Endothelial cell of umbilical vein (primary cell): ENCODE measurements around the gene DTL. TPM values are rescaled to one million over a fixed set of nuclear protein-coding genes. Genes with fewer than 3 reads are reported as not detected.

Experiments
- BruUV-seq: library from RNA; stranded (reverse); fragments of 400-500 nt; replicated peaks from 2 replicates; lab custom pipeline; 2021; lab: Mats Ljungman, UMichigan
- CTCF ChIA-PET: fragments of 300-600, 350-600 bp; sonication (Branson Sonifier 250); formaldehyde crosslinking; loops from one replicate; lab custom pipeline; 2021; ENCODE audit warnings: antibody characterized with exemption, inconsistent platforms; lab: Charles Lee
- POLR2A ChIA-PET: fragments of 300-600, 350-600 bp; sonication (Branson Sonifier 250); formaldehyde crosslinking; loops from one replicate; lab custom pipeline; 2021; ENCODE audit warnings: antibody characterized with exemption, inconsistent platforms; lab: Charles Lee
- DNase-seq: peaks from one replicate; pipeline ENCODE4 v3.0.0-alpha.2; 2011; ENCODE audit warnings: low read depth, low spot score
- FAIRE-seq: peaks from 2 replicates; lab custom pipeline; 2011; peaks lifted over from hg19 to GRCh38; lab: Jason Lieb, UNC
- H2AFZ ChIP-seq: 2 replicates; pipeline ENCODE4 v1.6.0; 2012; ENCODE audit warnings: low read depth, low read length, control low read depth, inconsistent platforms
- H3K27ac ChIP-seq: 2 replicates; pipeline ENCODE4 v1.5.1; 2011; ENCODE audit warnings: low read depth, mild to moderate bottlenecking, control low read depth, low read length, moderate library complexity; ENCODE audit not compliant: insufficient read depth
- H3K27me3 ChIP-seq, 2 experiments: 2 replicates each; pipeline versions ENCODE4 v1.6.0 to v1.6.1; 2011; ENCODE audit warnings: low read length in 2 of 2, mixed read lengths in 1 of 2; ENCODE audit not compliant: control insufficient read depth in 2 of 2, insufficient read depth in 2 of 2
- H3K36me3 ChIP-seq, 2 experiments: 2 replicates in 1 of 2; 3 replicates in 1 of 2; pipeline ENCODE4 v1.5.1; 2011; ENCODE audit warnings: low read length in 2 of 2, mild to moderate bottlenecking in 1 of 2, moderate library complexity in 1 of 2; ENCODE audit not compliant: control insufficient read depth in 2 of 2, insufficient read depth in 2 of 2; ENCODE audit errors: extremely low read depth in 1 of 2
- H3K4me1 ChIP-seq: 3 replicates; pipeline ENCODE4 v1.5.1; 2011; ENCODE audit warnings: mild to moderate bottlenecking, low read length; ENCODE audit not compliant: control insufficient read depth, insufficient read depth; ENCODE audit errors: extremely low read depth
- H3K4me2 ChIP-seq: 2 replicates; pipeline ENCODE4 v1.6.1; 2011; ENCODE audit warnings: low read length, control low read depth, mixed read lengths; ENCODE audit not compliant: insufficient read depth
- H3K4me3 ChIP-seq, 3 experiments: fragments of 200-600 bp in 1 of 3; sonication (generic), shearing (Covaris generic) in 1 of 3; replicated peaks in 1 of 3; 2 replicates each; pipeline ENCODE4 v1.5.1; 2011 to 2016; ENCODE audit warnings: control low read depth in 3 of 3, low read length in 3 of 3, mild to moderate bottlenecking in 2 of 3, inconsistent platforms in 1 of 3, low read depth in 1 of 3, moderate library complexity in 1 of 3; ENCODE audit not compliant: insufficient read depth in 1 of 3
- H3K79me2 ChIP-seq: 2 replicates; pipeline ENCODE4 v1.6.0; 2012; ENCODE audit warnings: low read length, inconsistent platforms; ENCODE audit not compliant: control insufficient read depth, insufficient read depth
- H3K9ac ChIP-seq: replicated peaks from 2 replicates; pipeline ENCODE3; 2011; ENCODE audit warnings: low read length, control low read depth; ENCODE audit not compliant: insufficient read depth; ENCODE audit errors: extremely low read depth
- H3K9me1 ChIP-seq: replicated peaks from 3 replicates; pipeline ENCODE4 v1.6.0; 2011; ENCODE audit warnings: mild to moderate bottlenecking, low read length; ENCODE audit not compliant: control insufficient read depth, insufficient read depth; ENCODE audit errors: extremely low read depth
- H3K9me3 ChIP-seq: replicated peaks from 2 replicates; pipeline ENCODE4 v1.5.1; 2012; ENCODE audit warnings: low read length, inconsistent platforms; ENCODE audit not compliant: control insufficient read depth, insufficient read depth
- H4K20me1 ChIP-seq: replicated peaks from 2 replicates; pipeline ENCODE3; 2011; ENCODE audit warnings: mild to moderate bottlenecking, low read length; ENCODE audit not compliant: control insufficient read depth, insufficient read depth; ENCODE audit errors: extremely low read depth
- CTCF ChIP-seq, 2 donors: IDR thresholded peaks; 1 replicate in 1 of 2; 2 replicates in 1 of 2; pipeline ENCODE4 v1.5.1; 2011; ENCODE audit warnings: low read length in 2 of 2, mild to moderate bottlenecking in 2 of 2, moderate library complexity in 2 of 2, control low read depth in 1 of 2, inconsistent platforms in 1 of 2, low read depth in 1 of 2; ENCODE audit not compliant: insufficient read depth in 1 of 2; ENCODE audit errors: extremely low read depth in 1 of 2
- EZH2 ChIP-seq: IDR thresholded peaks from 2 replicates; pipeline ENCODE4 v1.6.1; 2012; ENCODE audit warnings: borderline replicate concordance, low read depth, mild to moderate bottlenecking, moderate library complexity, low read length, inconsistent platforms; ENCODE audit not compliant: severe bottlenecking
- FOS ChIP-seq: IDR thresholded peaks from 2 replicates; pipeline ENCODE4 v1.6.1; 2011; ENCODE audit warnings: mild to moderate bottlenecking, low read length, moderate library complexity, borderline replicate concordance; ENCODE audit not compliant: insufficient read depth
- JUN ChIP-seq: IDR thresholded peaks from 2 replicates; pipeline ENCODE4 v1.6.1; 2011; ENCODE audit warnings: borderline replicate concordance, low read depth; ENCODE audit not compliant: insufficient read length, insufficient read depth
- MAX ChIP-seq: IDR thresholded peaks from 2 replicates; pipeline ENCODE4 v1.6.1; 2011; ENCODE audit not compliant: insufficient read depth, insufficient read length
- MYC ChIP-seq: IDR thresholded peaks from one replicate; pipeline ENCODE4 v1.6.1; 2011; ENCODE audit warnings: mild to moderate bottlenecking, low read depth, low read length
- POLR2A ChIP-seq: IDR thresholded peaks from 2 replicates; pipeline ENCODE4 v1.6.1; 2012; ENCODE audit warnings: low read depth, mild to moderate bottlenecking, control low read depth, low read length
- POLR2AphosphoS5 ChIP-seq: IDR thresholded peaks from 2 replicates; pipeline ENCODE4 v1.6.1; 2012; ENCODE audit warnings: low read depth, mild to moderate bottlenecking, control low read depth, low read length, moderate library complexity; ENCODE audit not compliant: insufficient read depth
- dilution Hi-C: fragments of 300-500 bp; cut with MboI; formaldehyde crosslinking; loops from one replicate; pipeline ENCODE4 v1.15.0; 2019; ENCODE audit warnings: low sequenced_read_pairs; ENCODE audit not compliant: extremely low pct_ligation_motif_present
- intact Hi-C: fragments of 100-400 bp; cut with micrococcal nuclease; formaldehyde crosslinking; loops from one replicate; pipeline ENCODE4 v1.10.0; 2022
- polyA plus RNA-seq, 4 experiments: library from polyadenylated mRNA; depleted of rRNA in 3 of 4; stranded (reverse) in 3 of 4; unstranded in 1 of 4; fragments of >200 nt; gene quantifications; 2 replicates each; pipeline versions ENCODE4 v1.2.1 to v1.2.3, GENCODE V29; 2011 to 2012; ENCODE audit warnings: missing spikeins in 1 of 4
- total RNA-seq: library from RNA; stranded (reverse); gene quantifications from 2 replicates; pipeline ENCODE4 v1.2.3, GENCODE V29; 2021

Gene DTL
- total and polyA plus RNA-seq, 2 donors (not counting 3 experiments of a cell fraction or from before 2014, with no cell fraction given): 11.2 to 26.5 TPM

GRCh38 chr1:212106286-212106792 lies 70.8 kb downstream of the DTL start:
- ChIA-PET POLR2A (no interaction called here), CTCF (interaction anchor here (0.9 to 2.1 kb wide), 6 partner anchors 16 to 350 kb away, joined by 3 to 7 read pairs (median 4); no protein-coding TSS in a partner anchor)
- no peak overlapping the region for H3K4me3 ChIP-seq
- H3K9ac ChIP-seq: no peak overlapping the region
- DNase-seq (no peak), FAIRE-seq (no peak)
- peaks cover 3% of the 10 kb centered on the region for H3K4me1 ChIP-seq
- dilution Hi-C loops: no loop called here
- no peak for TF ChIP-seq CTCF (IDR thresholded peaks at IDR 0.05; ENCODE audit: extremely low read depth in 1 of 2, insufficient read depth in 1 of 2, low read depth in 1 of 2, low read length in 2 of 2)
- no peak for TF ChIP-seq MYC
- no peaks in the 10 kb centered on the region for H3K27me3 ChIP-seq
- H3K9me1 ChIP-seq: no peaks in the 10 kb centered on the region
- no peaks in the 10 kb centered on the region for H3K79me2 ChIP-seq
- no peak overlapping the region for H3K27ac ChIP-seq
- H3K9me3 ChIP-seq: no peaks in the 10 kb centered on the region
- H3K4me2 ChIP-seq: no peak overlapping the region
- H3K36me3 ChIP-seq: peaks cover 0 to 4% of the 10 kb centered on the region in 2 experiments
- no peaks in the 10 kb centered on the region for H4K20me1 ChIP-seq
- no TSS peak for BruUV-seq
- intact Hi-C loops: no loop called here
- no peak overlapping the region for H2AFZ ChIP-seq

- no TSS peak for BruUV-seq
- intact Hi-C loops: loop anchor here (1.0 kb wide), 1 partner anchor 59 kb away; no protein-coding TSS in a partner anchor
- Histone ChIP-seq H3K79me2 (no peaks in the 10 kb centered on the region), H3K36me3 (peaks cover 0 to 4% of the 10 kb centered on the region in 2 experiments), H3K27ac (peak overlapping the region; percentile 34), H4K20me1 (no peaks in the 10 kb centered on the region), H3K9ac (no peak overlapping the region), H3K4me1 (peaks cover 3% of the 10 kb centered on the region), H3K4me3 (no peak overlapping the region), H3K4me2 (no peak overlapping the region), H3K9me1 (no peaks in the 10 kb centered on the region), H2AFZ (no peak overlapping the region), H3K27me3 (no peaks in the 10 kb centered on the region), H3K9me3 (no peaks in the 10 kb centered on the region)
- POLR2A ChIA-PET: interaction anchor here (0.9 kb wide), 1 partner anchor 59 kb away, joined by 3 read pairs; no protein-coding TSS in a partner anchor
- DNase-seq (peak; percentile 78), FAIRE-seq (peak; percentile 72)
- TF ChIP-seq FOS (no peak), MAX (no peak), MYC (no peak), JUN (no peak), POLR2A (no peak), POLR2AphosphoS5 (no peak), EZH2 (no peak)
- dilution Hi-C loops: no loop called here
- CTCF ChIA-PET: interaction anchor here (1.1 to 2.1 kb wide), 4 partner anchors 37 to 427 kb away, joined by 4 to 7 read pairs (median 4); no protein-coding TSS in a partner anchor
Measured at GRCh38 chr1:212107481-212107880, 71.9 kb downstream of the DTL start.
